SK-MEL-5 (cell line): ENCODE data around the gene C1QB. TPM values are rescaled to one million over a fixed set of nuclear protein-coding genes. Genes with fewer than 3 reads are reported as not detected.
A peak's percentile ranks its signal among the peaks of the same experiment; 100 is the strongest.
"Not testable (repeated sequence)": the region's sequence is repeated elsewhere in the genome, so short reads cannot be mapped to it uniquely, and the experiment has no call there.

Experiments
- DNase-seq: peaks from one replicate; pipeline ENCODE4 v3.0.0-alpha.2; 2016; ENCODE audit warnings: low read depth, low spot score
- in situ Hi-C: cut with HindIII; loops from 2 replicates; pipeline ENCODE4 v1.10.0; 2016; ENCODE audit warnings: low sequenced_read_pairs, high pct_unique_total_duplicates, low pct_unique_long_range_greater_than_20kb
- total RNA-seq: library from RNA; depleted of rRNA; stranded (reverse); fragments of >200 nt; shearing (Covaris generic); gene quantifications from 2 replicates; pipeline ENCODE4 v1.2.3, GENCODE V29; 2014

The C1QB gene
- total RNA-seq, 1 experiment from 2014 or later, result not detected

- in situ Hi-C loops, result no loop called here
- no peak for DNase-seq
These were observed 837 bp upstream of the C1QB start for GRCh38 chr1:22651941-22652856.

GRCh38 chr1:22654692-22655091 lies 1.7 kb downstream of the C1QB start:
- DNase-seq, result peak; percentile 29
- in situ Hi-C loops, result no loop called here

DNA sequence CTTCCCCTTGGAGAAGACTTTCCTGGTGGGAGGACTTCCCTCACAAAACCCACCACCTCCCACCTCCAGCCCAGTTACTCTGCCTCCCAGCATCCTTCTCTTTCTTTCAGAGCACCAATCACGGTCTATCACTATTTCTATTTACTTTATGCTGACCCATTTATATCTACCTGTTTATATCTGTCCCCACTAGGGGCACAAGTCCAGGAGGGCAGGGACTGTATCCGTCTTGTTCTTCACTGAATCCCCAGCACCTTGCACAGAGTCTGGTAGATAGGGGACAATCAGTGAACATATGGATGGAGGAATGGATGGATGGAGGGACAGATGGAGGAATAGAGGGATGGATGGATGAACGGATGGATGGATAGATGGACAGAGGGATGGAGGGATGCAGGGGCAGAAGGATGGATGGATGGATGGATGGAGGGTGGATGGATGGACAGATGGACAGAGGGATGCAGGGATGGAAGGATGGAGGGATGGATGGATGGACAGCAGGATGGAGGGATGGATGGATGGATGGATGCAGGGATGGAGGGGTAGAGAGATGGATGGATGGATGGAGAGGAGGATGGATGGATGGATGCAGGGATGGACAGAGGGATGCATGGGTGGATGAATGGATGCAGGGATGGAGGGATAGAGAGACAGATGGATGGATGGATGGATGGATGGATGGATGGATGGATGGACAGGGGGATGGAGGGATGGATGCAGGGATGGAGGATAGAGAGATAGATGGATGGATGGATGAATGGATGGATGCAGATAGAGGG lies 5.5 kb downstream of the C1QB start:
- DNase-seq, result no peak
- in situ Hi-C loops, result no loop called here

DNA sequence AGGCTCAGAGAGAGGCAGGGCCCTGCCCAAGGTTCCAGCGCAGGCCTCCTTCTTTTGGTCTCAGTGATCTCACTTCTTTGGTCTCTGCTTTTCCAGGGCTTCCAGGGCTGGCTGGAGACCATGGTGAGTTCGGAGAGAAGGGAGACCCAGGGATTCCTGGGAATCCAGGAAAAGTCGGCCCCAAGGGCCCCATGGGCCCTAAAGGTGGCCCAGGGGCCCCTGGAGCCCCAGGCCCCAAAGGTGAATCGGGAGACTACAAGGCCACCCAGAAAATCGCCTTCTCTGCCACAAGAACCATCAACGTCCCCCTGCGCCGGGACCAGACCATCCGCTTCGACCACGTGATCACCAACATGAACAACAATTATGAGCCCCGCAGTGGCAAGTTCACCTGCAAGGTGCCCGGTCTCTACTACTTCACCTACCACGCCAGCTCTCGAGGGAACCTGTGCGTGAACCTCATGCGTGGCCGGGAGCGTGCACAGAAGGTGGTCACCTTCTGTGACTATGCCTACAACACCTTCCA lies 7.7 kb downstream of the C1QB start:
- in situ Hi-C loops, result no loop called here
- DNase-seq, result no peak

- DNase-seq, result no peak
- in situ Hi-C loops, result no loop called here
These were observed 8.8 kb downstream of the C1QB start for GRCh38 chr1:22661880-22662279.

DNA sequence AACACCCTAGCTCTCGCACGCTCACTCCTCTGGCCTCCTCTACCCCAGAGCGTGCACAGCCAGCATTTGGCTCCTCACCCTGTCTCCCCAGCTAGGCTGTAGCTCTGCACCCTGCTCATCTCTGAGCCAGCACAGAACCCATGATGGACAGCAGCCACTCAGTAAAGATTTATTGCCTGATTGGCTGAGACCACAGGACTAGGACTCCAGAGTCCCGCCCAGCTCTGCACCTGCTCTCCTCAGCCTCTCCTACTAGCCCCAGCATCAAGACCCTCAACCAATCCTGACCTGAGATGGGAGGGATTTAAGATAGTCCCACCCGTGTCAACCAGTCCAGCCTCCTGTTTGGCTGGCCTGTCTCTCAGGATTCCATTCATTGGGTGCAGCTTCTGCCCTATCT lies 9.3 kb downstream of the C1QB start:
- in situ Hi-C loops, result no loop called here
- peak; percentile 70 for DNase-seq

DNA sequence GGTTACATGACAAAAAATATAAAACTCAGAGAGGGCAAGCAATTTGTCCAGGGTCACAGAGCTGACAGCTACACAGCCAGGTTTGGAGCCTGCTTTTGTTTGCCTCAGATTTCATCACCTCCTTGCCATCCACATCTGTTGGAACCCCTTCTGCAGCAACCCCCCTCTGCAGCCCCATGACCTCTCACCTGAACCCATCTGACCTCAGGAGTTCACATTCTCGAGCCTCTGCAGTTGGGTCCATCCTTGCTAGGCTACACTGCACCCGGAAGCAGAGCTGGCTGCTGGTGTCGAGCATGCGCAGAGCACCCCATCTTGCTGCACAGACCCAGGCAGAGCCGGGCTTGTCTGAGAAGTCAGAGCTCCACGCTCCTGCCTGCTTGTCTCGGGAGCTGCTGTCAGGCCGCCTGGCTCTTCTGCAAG lies 10.0 kb downstream of the C1QB start:
- in situ Hi-C loops, result no loop called here
- DNase-seq, result no peak

DNA sequence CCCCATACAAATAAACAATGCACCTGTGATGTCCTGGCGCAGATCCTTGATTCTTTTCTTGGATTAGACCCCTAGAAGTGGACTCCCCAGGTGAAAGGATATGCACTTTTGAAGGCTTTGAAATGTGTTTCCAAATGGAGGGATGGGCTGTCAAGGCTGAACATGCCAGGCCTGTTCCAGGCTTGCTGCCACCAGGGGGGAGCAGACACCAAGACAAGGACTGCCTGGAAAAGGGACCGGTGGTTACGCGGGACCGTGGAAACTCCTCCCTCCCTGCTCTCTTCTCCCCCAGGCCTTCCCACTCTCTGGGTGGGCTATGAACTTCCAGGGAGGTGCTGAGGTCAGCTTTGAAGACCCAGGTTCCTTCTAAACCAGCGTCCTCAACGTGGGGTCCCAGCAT lies 12.7 kb downstream of the C1QB start:
- in situ Hi-C loops, result no loop called here
- peak; percentile 40 for DNase-seq

- in situ Hi-C loops, result no loop called here
- DNase-seq, result no peak
These were observed 13.4 kb downstream of the C1QB start for GRCh38 chr1:22666412-22666811.

DNA sequence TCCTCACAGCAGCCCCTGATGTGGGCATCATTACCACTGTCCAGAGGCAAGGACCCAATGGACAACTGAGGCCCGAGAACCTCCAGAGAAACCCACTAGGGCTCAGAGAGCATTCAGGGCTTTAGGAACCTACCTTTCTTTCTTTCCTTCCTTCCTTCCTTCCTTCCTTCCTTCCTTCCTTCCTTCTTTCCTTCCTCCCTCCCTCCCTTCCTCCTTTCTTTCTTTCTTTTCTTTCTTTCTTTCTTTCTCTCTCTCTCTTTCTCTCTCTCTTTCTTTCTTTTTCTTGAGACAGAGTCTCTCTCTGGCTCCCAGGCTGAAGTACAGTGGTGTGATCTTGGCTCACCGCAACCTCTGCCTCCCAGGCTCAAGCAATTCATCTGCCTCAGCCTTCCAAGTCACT lies 15.8 kb downstream of the C1QB start:
- DNase-seq, in situ Hi-C loops: not testable (repeated sequence)

DNA sequence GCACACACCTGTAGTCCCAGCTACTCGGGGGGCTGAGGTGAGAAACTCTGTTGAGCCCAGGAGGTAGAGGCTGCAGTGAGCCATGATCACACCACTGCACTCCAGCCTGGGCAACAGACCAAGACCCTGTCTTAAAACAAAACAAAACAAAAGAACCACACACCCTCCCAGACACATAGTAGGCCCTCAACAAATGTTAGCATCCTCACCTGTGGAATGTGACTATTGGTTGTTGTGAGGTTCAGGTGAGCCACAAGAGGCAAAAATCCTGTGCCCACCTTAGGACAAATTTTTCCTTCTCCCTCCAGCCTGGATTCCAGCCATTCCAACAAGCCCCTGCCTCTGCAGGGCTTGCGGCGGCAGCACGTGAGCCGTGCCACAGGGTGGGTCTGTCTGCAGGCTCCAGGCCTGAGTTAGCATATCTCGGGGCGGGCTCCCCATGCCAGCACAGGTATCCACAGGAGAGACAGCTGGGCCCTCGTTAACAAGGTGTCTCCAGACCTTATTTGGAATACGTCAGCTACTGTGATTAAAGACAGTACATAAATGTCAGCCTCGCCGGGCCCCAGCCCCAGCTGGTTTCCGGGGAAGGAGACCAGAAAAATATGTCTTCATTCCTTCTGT lies 17.4 kb downstream of the C1QB start:
- DNase-seq, result no peak
- in situ Hi-C loops, result no loop called here

GRCh38 chr1:22671999-22672398 lies 19.0 kb downstream of the C1QB start:
- in situ Hi-C loops, result no loop called here
- DNase-seq, result no peak

DNA sequence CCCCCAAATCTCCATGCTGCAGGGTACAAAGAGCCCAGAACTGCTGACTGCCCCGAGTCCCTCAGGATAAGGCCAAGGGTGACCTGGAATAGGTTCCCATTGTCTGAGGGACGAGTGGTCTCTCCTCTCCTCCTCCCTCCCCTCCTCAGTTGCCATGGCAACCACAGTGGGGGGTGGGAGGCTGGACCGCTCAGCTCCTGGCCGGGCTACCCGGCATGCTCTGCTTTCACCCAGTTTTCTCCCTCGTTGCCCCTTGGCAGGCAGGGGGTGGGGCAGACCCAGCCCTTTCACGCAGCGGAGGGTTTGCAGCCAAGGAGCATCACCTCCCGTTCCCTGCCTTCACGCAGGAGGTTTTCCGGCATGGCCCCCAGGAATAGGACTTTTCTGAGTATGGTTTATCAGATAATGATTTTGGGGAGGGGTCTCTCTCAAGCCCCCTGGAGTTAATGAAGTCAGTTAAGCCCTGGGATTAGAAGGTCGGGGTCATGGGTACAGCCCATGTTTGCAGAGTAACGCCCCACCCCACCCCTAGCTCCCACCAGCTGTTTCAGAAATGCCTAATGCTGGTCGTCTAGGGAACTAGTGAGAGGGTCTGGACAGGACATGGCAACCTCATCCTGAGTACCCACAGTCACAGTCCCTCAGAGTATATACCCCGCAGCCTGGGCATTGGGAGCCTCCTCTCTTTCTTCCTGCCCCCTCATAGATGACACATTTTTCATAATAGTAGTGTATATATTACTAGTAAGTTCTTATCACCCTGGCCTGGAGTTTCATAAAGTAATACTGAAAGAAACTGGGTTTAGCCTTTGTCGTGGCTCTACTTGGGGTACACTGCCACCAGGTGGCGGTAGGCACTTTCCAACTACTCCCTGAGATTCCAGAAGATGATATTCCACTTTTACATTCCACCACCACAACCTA lies 20.7 kb downstream of the C1QB start:
- in situ Hi-C loops, result no loop called here
- DNase-seq, result peak; percentile 59

- in situ Hi-C loops, result no loop called here
- DNase-seq, result no peak
These were observed 21.3 kb downstream of the C1QB start for GRCh38 chr1:22674410-22674749.

DNA sequence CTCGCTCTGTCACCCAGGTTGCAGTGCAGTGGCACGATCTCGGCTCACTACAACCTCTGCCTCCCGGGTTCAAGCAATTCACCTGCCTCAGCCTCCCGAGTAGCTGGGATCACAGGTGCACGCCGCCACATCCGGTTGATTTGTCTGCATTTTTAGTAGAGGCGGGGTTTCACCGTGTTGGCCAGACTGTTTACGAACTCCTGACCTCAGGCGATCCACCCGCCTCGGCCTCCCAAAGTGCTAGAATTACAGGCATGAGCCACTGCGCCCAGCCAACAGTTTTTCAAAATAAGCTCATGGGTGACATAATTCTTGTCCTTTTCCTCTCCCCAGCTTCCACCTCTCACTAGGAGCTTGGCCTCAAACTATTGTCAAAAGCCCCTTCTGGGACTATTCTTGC lies 23.1 kb downstream of the C1QB start:
- in situ Hi-C loops, DNase-seq: not testable (repeated sequence)

- DNase-seq, result no peak
- in situ Hi-C loops, result no loop called here
These were observed 24.0 kb downstream of the C1QB start for GRCh38 chr1:22676916-22677583.
